Activated naive CD8-positive, alpha-beta T cell treated with anti-CD3 and anti-CD28 coated beads, Interleukin-2, amount 10 ng/mL, durations not matched to agents 7 days and 5 days (primary cell): Measurements from ENCODE around the gene MRPL38. TPM values are rescaled to one million over a fixed set of nuclear protein-coding genes. Genes with fewer than 3 reads are reported as not detected.
A peak's percentile ranks its signal among the peaks of the same experiment; 100 is the strongest.
"Not testable (repeated sequence)": the region's sequence is repeated elsewhere in the genome, so short reads cannot be mapped to it uniquely, and the experiment has no call there.

ENCODE experiments used
- ATAC-seq: fragments of 150-1000 bp; cut with Tn5 transposase; one replicate; pipeline ENCODE4 v1.10.0; 2021; ENCODE audit warnings: low read depth, moderate library complexity
- POLR2A ChIA-PET: fragments of 350-600 bp; sonication (Branson Sonifier 250); formaldehyde crosslinking; loops from one replicate; lab custom pipeline; 2021; ENCODE audit warnings: antibody characterized with exemption; lab: Charles Lee
- DNase-seq: peaks from one replicate; pipeline ENCODE4 v3.0.0; 2021
- H3K27ac Mint-ChIP-seq: one replicate; pipeline ENCODE4 v1.8.0; 2022; ENCODE audit warnings: mild to moderate bottlenecking, mixed read lengths
- H3K27me3 Mint-ChIP-seq: one replicate; pipeline ENCODE4 v1.8.0; 2022; ENCODE audit warnings: mild to moderate bottlenecking, moderate library complexity, mixed read lengths
- H3K36me3 Mint-ChIP-seq: one replicate; pipeline ENCODE4 v1.8.0; 2021; ENCODE audit warnings: mild to moderate bottlenecking, mixed read lengths
- H3K4me1 Mint-ChIP-seq: one replicate; pipeline ENCODE4 v1.8.0; 2021; ENCODE audit warnings: mixed read lengths
- H3K4me3 Mint-ChIP-seq: one replicate; pipeline ENCODE4 v1.8.0; 2022; ENCODE audit warnings: mild to moderate bottlenecking, moderate library complexity, mixed read lengths
- H3K9me3 Mint-ChIP-seq: one replicate; pipeline ENCODE4 v1.8.0; 2021; ENCODE audit warnings: mixed read lengths
- total RNA-seq, 2 experiments: library from RNA; stranded (reverse); gene quantifications; one replicate each; pipeline ENCODE4 v1.2.3, GENCODE V29; 2021

The MRPL38 gene
- total RNA-seq, 2 experiments from 2014 or later, result 111 to 119 TPM

- POLR2A ChIA-PET, result interaction anchor here (0.5 to 5.5 kb wide), 21 partner anchors 11 to 509 kb away, joined by 3 to 68 read pairs (median 4); partner anchors contain the start of genes ACOX1, MRPL38, SPHK1 and TEN1
- no peak for ATAC-seq
- Mint-ChIP-seq H3K9me3 (no peaks in the 10 kb centered on the region), H3K27me3 (peaks cover 7% of the 10 kb centered on the region), H3K4me1 (peaks cover 30% of the 10 kb centered on the region), H3K27ac (peak overlapping the region; percentile 93), H3K4me3 (peak overlapping the region; percentile 91), H3K36me3 (peaks cover 3% of the 10 kb centered on the region)
- DNase-seq, result no peak
These were observed 28.8 kb downstream of the MRPL38 start for GRCh38 chr17:75875940-75876189.

- DNase-seq, result peak; percentile 42
- peaks cover 30% of the 10 kb centered on the region for H3K4me1 Mint-ChIP-seq
- peaks cover 3% of the 10 kb centered on the region for H3K36me3 Mint-ChIP-seq
- H3K27me3 Mint-ChIP-seq, result peaks cover 7% of the 10 kb centered on the region
- H3K9me3 Mint-ChIP-seq, result no peaks in the 10 kb centered on the region
- POLR2A ChIA-PET, result interaction anchor here (0.5 to 5.5 kb wide), 20 partner anchors 11 to 509 kb away, joined by 3 to 68 read pairs (median 4); partner anchors contain the start of genes ACOX1, MRPL38, SPHK1 and TEN1
- H3K27ac Mint-ChIP-seq, result peak overlapping the region; percentile 93
- no peak for ATAC-seq
- H3K4me3 Mint-ChIP-seq, result peak overlapping the region; percentile 91
These were observed 29.3 kb downstream of the MRPL38 start for GRCh38 chr17:75875182-75875939.

- DNase-seq (peak; percentile 33), ATAC-seq (no peak)
- POLR2A ChIA-PET, result interaction anchor here (1.3 to 5.5 kb wide), 10 partner anchors 10 to 97 kb away, joined by 3 to 68 read pairs (median 26); partner anchors contain the start of genes TRIM65, UNC13D and WBP2
- Mint-ChIP-seq H3K4me1 (peaks cover 30% of the 10 kb centered on the region), H3K27ac (peak overlapping the region; percentile 45), H3K4me3 (no peak overlapping the region), H3K9me3 (no peaks in the 10 kb centered on the region), H3K27me3 (peaks cover 7% of the 10 kb centered on the region), H3K36me3 (peaks cover 3% of the 10 kb centered on the region)
These were observed 30.1 kb downstream of the MRPL38 start for GRCh38 chr17:75874323-75875181.

GRCh38 chr17:75873587-75874322, 30.9 kb downstream of the MRPL38 start:
- Mint-ChIP-seq H3K27ac (peak overlapping the region; percentile 89), H3K27me3 (peaks cover under 1% of the 10 kb centered on the region), H3K36me3 (peaks cover 3% of the 10 kb centered on the region), H3K4me1 (peaks cover 28% of the 10 kb centered on the region), H3K4me3 (no peak overlapping the region), H3K9me3 (no peaks in the 10 kb centered on the region)
- POLR2A ChIA-PET, result interaction anchor here (1.1 to 2.7 kb wide), 9 partner anchors 9 to 94 kb away, joined by 3 to 16 read pairs (median 8); partner anchors contain the start of genes UNC13D and WBP2
- ATAC-seq (no peak), DNase-seq (no peak)

- H3K27ac Mint-ChIP-seq, result peak overlapping the region; percentile 89
- H3K9me3 Mint-ChIP-seq, result no peaks in the 10 kb centered on the region
- H3K36me3 Mint-ChIP-seq, result peaks cover 2% of the 10 kb centered on the region
- POLR2A ChIA-PET, result interaction anchor here (0.9 to 2.7 kb wide), 14 partner anchors 8 to 108 kb away, joined by 3 to 16 read pairs (median 5); partner anchors contain the start of genes GALK1, TRIM65, UNC13D and WBP2
- H3K4me3 Mint-ChIP-seq, result peak overlapping the region; percentile 49
- H3K4me1 Mint-ChIP-seq, result peaks cover 25% of the 10 kb centered on the region
- no peaks in the 10 kb centered on the region for H3K27me3 Mint-ChIP-seq
- ATAC-seq (peak; percentile 51), DNase-seq (peak; percentile 66)
These were observed 32.0 kb downstream of the MRPL38 start for GRCh38 chr17:75872434-75873351.

GRCh38 chr17:75870228-75870627, 34.5 kb downstream of the MRPL38 start:
- not testable (repeated sequence) for H3K9me3 Mint-ChIP-seq, H3K27me3 Mint-ChIP-seq, H3K4me3 Mint-ChIP-seq, DNase-seq, ATAC-seq, H3K27ac Mint-ChIP-seq, H3K36me3 Mint-ChIP-seq
- POLR2A ChIA-PET, result interaction anchor here (1.7 kb wide), 1 partner anchor 15 kb away, joined by 7 read pairs; the partner anchor contains the start of gene WBP2
- H3K4me1 Mint-ChIP-seq, result peaks cover 17% of the 10 kb centered on the region

- Mint-ChIP-seq H3K27me3 (no peaks in the 10 kb centered on the region), H3K9me3 (no peaks in the 10 kb centered on the region), H3K27ac (no peak overlapping the region), H3K36me3 (peaks cover 2% of the 10 kb centered on the region), H3K4me3 (no peak overlapping the region), H3K4me1 (peaks cover 19% of the 10 kb centered on the region)
- DNase-seq, result no peak
- no peak for ATAC-seq
- POLR2A ChIA-PET, result interaction anchor here (1.7 kb wide), 1 partner anchor 14 kb away, joined by 7 read pairs; the partner anchor contains the start of gene WBP2
These were observed 35.2 kb downstream of the MRPL38 start for GRCh38 chr17:75869282-75870141.

GRCh38 chr17:75868730-75869281, 35.9 kb downstream of the MRPL38 start:
- POLR2A ChIA-PET, result interaction anchor here (1.7 kb wide), 1 partner anchor 13 kb away, joined by 7 read pairs; the partner anchor contains the start of gene WBP2
- not testable (repeated sequence) for H3K4me3 Mint-ChIP-seq, DNase-seq, H3K27ac Mint-ChIP-seq, H3K36me3 Mint-ChIP-seq, ATAC-seq, H3K27me3 Mint-ChIP-seq, H3K9me3 Mint-ChIP-seq
- H3K4me1 Mint-ChIP-seq, result peaks cover 25% of the 10 kb centered on the region

- Mint-ChIP-seq H3K4me1 (peaks cover 17% of the 10 kb centered on the region), H3K27ac (peak overlapping the region; percentile 76)
- not testable (repeated sequence) for H3K36me3 Mint-ChIP-seq, DNase-seq, H3K4me3 Mint-ChIP-seq, ATAC-seq, H3K9me3 Mint-ChIP-seq, H3K27me3 Mint-ChIP-seq
- POLR2A ChIA-PET, result interaction anchor here (0.7 to 4.1 kb wide), 9 partner anchors 8 to 112 kb away, joined by 3 to 37 read pairs (median 4); partner anchors contain the start of genes TRIM47 and WBP2
These were observed 39.1 kb downstream of the MRPL38 start for GRCh38 chr17:75865404-75866188.

- DNase-seq, H3K27me3 Mint-ChIP-seq, H3K36me3 Mint-ChIP-seq, H3K9me3 Mint-ChIP-seq: not testable (repeated sequence)
- POLR2A ChIA-PET, result interaction anchor here (0.7 to 4.1 kb wide), 10 partner anchors 9 to 111 kb away, joined by 3 to 37 read pairs (median 4); partner anchors contain the start of genes TRIM47, TRIM65 and WBP2
- Mint-ChIP-seq H3K4me3 (peak overlapping the region; percentile 48), H3K4me1 (peaks cover 17% of the 10 kb centered on the region), H3K27ac (peak overlapping the region; percentile 76)
- ATAC-seq, result peak; percentile 38
These were observed 39.8 kb downstream of the MRPL38 start for GRCh38 chr17:75864887-75865286.
